ENCODE results near the gene FOSL1. TPM values are rescaled to one million over a fixed set of nuclear protein-coding genes. Genes with fewer than 3 reads are reported as not detected.
"Not testable (repeated sequence)": the region's sequence is repeated elsewhere in the genome, so short reads cannot be mapped to it uniquely, and the experiment has no call there.

FOSL1 gene
- total RNA-seq, 1 donor from 2014 or later, result 0.47 TPM

DNA sequence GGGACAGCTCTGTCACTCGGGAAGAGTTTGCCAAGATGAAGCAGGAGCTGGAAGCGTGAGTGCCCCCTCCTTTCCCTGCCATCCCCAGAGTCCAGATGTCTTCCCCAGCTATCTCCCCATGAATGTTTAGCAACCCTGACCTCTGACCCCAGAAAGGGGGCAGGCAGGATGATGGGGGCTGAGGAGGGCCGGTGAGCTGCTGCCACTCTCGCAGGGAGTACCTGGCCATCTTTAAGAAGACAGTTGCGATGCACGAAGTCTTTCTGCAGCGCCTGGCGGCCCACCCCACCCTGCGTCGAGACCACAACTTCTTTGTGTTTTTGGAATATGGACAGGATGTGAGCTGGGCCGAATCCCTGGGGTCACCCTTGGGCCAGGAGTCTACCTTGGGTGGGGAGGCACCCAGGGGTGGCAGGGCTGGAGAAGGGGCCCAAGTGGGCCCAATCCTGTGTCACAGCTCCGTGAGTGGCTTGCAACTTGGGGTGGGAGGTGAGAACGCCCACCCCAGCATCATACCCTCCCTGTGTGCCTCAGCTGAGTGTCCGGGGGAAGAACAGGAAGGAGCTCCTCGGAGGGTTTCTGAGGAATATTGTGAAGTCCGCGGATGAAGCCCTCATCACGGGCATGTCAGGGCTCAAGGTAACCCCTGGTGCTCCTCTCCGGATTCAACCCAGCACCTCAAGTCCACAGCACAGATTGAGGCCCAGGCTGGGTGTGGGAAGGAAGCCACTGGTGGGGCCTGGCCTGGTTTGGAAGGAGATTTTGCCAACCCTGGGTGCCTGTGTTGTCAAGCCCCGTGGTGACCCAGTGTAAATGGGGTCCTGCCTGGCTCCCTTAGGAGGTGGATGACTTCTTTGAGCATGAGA lies 49.7 kb downstream of the FOSL1 start:
- Histone ChIP-seq H3K4me3 (no peak overlapping the region), H3K4me1 (peaks cover 19% of the 10 kb centered on the region), H3K27ac (replicated peaks) (no peak overlapping the region), H3K9me3 (replicated peaks) (peaks cover 9% of the 10 kb centered on the region), H3K27me3 (ENCODE audit: low read depth) (no peaks in the 10 kb centered on the region), H3K36me3 (peaks cover 50% of the 10 kb centered on the region)
- TF ChIP-seq, protein P1, sequence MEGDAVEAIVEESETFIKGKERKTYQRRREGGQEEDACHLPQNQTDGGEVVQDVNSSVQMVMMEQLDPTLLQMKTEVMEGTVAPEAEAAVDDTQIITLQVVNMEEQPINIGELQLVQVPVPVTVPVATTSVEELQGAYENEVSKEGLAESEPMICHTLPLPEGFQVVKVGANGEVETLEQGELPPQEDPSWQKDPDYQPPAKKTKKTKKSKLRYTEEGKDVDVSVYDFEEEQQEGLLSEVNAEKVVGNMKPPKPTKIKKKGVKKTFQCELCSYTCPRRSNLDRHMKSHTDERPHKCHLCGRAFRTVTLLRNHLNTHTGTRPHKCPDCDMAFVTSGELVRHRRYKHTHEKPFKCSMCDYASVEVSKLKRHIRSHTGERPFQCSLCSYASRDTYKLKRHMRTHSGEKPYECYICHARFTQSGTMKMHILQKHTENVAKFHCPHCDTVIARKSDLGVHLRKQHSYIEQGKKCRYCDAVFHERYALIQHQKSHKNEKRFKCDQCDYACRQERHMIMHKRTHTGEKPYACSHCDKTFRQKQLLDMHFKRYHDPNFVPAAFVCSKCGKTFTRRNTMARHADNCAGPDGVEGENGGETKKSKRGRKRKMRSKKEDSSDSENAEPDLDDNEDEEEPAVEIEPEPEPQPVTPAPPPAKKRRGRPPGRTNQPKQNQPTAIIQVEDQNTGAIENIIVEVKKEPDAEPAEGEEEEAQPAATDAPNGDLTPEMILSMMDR (IDR thresholded peaks at IDR 0.05; ENCODE audit: borderline replicate concordance), result no peak
- DNase-seq, result no peak
- intact Hi-C loops (cut with micrococcal nuclease), result no loop called here

DNA sequence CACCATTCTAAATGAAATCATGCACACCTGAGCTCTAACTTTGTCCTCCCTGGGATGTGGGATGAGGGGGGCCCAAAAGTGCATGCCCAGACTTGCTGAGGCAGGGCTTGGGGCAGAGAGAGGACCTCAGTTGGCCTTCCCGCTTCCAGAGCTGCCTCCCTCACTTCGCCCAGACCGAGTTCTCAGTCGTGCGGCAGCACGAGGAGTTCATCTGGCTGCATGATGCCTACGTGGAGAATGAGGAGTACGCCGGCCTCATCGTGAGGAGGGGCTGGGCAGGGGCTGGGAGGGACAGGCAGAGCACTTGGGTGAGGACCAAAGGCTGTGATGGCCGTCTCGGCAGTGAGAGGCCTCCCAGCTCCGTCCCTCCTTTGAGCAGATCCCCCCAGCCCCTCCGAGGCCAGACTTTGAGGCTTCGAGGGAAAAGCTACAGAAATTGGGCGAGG lies 50.4 kb downstream of the FOSL1 start:
- TF ChIP-seq, protein P1 (IDR thresholded peaks at IDR 0.05; ENCODE audit: borderline replicate concordance), result no peak
- H3K27ac ChIP-seq (replicated peaks), result no peak overlapping the region
- peaks cover 9% of the 10 kb centered on the region for H3K9me3 ChIP-seq (replicated peaks)
- peaks cover 13% of the 10 kb centered on the region for H3K4me1 ChIP-seq
- DNase-seq, result no peak
- intact Hi-C loops (cut with micrococcal nuclease), result no loop called here
- H3K4me3 ChIP-seq, result no peak overlapping the region
- no peaks in the 10 kb centered on the region for H3K27me3 ChIP-seq (ENCODE audit: low read depth)
- peaks cover 44% of the 10 kb centered on the region for H3K36me3 ChIP-seq

DNA sequence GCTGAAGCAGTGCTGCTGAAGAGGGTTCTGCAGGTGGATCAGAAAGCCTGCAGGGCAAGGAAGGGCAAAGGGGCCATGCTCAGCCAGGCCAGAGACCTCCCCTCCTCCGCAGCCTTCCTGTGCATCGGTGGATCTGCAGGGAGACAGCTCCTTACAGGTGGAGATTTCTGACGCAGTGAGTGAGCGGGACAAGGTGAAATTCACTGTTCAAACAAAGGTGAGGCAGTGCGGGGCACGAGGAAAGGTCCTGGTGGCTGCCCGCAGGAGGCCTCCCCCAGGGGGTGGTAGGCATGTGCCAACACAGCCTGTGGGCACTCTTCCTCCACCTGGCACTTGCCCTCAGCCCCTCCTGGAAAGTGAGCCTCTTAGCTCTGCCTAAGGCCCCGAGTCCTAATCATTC lies 50.8 kb downstream of the FOSL1 start:
- intact Hi-C loops (cut with micrococcal nuclease), result no loop called here
- no peaks in the 10 kb centered on the region for H3K27me3 ChIP-seq (ENCODE audit: low read depth)
- DNase-seq, result no peak
- peaks cover 40% of the 10 kb centered on the region for H3K36me3 ChIP-seq
- no peak overlapping the region for H3K27ac ChIP-seq (replicated peaks)
- TF ChIP-seq, protein P1 (IDR thresholded peaks at IDR 0.05; ENCODE audit: borderline replicate concordance), result no peak
- H3K9me3 ChIP-seq (replicated peaks), result peaks cover 9% of the 10 kb centered on the region
- peaks cover 9% of the 10 kb centered on the region for H3K4me1 ChIP-seq
- H3K4me3 ChIP-seq, result no peak overlapping the region

DNA sequence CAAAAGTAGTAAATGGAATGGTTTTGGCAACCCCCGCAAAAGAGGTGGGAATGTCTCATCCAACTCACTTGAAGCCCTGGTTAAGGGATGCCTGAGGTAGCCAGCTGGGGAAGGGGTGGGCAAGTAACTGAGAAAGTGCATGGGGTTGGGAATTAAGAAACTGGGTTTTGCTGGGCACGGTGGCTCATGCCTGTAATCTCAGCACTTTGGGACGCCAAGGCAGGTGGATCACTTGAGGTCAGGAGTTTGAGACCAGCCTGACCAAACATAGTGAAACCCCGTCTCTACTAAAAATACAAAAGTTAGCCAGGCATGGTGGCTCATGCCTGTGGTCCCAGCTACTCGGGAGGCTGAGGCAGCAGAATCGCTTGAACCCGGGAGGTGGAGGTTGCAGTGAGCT lies 51.5 kb downstream of the FOSL1 start:
- H3K27ac ChIP-seq (replicated peaks); H3K4me1 ChIP-seq; H3K9me3 ChIP-seq (replicated peaks); H3K27me3 ChIP-seq (ENCODE audit: low read depth); intact Hi-C loops (cut with micrococcal nuclease); H3K4me3 ChIP-seq; DNase-seq: not testable (repeated sequence)
- peaks cover 33% of the 10 kb centered on the region for H3K36me3 ChIP-seq

DNA sequence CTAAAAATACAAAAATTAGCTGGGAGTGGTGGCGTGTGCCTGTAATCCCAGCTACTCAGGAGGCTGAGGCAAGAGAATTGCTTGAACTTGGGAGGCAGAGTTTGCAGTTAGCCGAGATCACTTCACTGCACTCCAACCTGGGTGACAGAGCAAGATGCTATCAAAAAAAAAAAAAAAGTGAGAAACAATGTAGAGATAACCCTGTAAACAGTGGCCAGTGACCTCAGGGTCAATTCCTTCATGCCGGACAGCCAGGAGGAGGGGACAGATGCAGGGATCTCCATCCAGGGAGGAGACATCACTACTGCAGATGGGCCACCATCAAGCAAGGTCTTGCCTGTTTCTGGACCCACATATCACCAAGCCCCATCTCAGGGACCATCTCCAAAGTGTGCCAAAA lies 52.4 kb downstream of the FOSL1 start:
- Histone ChIP-seq H3K27ac (replicated peaks) (no peak overlapping the region), H3K4me3 (no peak overlapping the region), H3K36me3 (peaks cover 23% of the 10 kb centered on the region), H3K9me3 (replicated peaks) (peaks cover 9% of the 10 kb centered on the region), H3K4me1 (no peaks in the 10 kb centered on the region), H3K27me3 (ENCODE audit: low read depth) (no peaks in the 10 kb centered on the region)
- TF ChIP-seq, protein P1 (IDR thresholded peaks at IDR 0.05; ENCODE audit: borderline replicate concordance), result no peak
- DNase-seq, result no peak
- intact Hi-C loops (cut with micrococcal nuclease), result no loop called here

DNA sequence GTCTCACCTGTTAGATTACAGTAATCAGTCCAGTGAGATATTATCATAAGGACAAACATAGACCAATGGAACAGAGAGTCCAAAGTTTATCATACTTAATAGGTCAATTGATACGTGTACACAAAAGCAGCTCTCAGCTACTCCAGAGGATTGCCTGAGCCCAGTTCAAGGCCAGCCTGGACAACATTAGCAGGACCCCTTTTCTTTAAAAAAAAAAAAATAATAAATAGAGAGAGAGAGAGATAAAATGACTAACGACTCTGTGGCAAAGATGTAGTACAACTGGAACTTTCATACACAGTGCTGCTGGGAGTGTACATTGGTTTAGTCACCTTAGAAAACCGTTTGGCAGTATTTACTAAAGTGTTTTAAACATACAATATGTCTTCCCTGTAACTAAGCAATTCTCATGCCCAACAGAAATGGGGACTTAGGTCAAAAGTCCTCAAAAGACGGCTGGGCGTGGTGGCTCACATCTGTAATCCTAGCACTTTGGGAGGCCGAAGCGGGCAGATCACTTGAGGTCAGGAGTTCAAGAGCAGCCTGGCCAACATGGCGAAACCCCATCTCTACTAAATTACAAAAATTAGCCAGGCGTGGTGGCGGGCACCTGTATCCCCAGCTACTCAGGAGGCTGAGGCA lies 55.8 kb downstream of the FOSL1 start:
- TF ChIP-seq, protein P1 (IDR thresholded peaks at IDR 0.05; ENCODE audit: borderline replicate concordance), result no peak
- intact Hi-C loops (cut with micrococcal nuclease), result no loop called here
- H3K4me1 ChIP-seq, result no peaks in the 10 kb centered on the region

More for the DNA sequence above, 55.8 kb downstream of the FOSL1 start:
- Histone ChIP-seq H3K4me3 (no peak overlapping the region), H3K27me3 (ENCODE audit: low read depth) (no peaks in the 10 kb centered on the region), H3K27ac (replicated peaks) (no peak overlapping the region), H3K36me3 (no peaks in the 10 kb centered on the region), H3K9me3 (replicated peaks) (no peaks in the 10 kb centered on the region)
- DNase-seq, result no peak
